AG09319 (cell line): ENCODE measurements around the gene KIAA1958.

Source experiments
- DNase-seq: peaks from one replicate; pipeline ENCODE4 v3.0.0-alpha.2; 2010; ENCODE audit warnings: low read depth; ENCODE audit errors: extremely low read depth
- TF ChIP-seq, protein P1 (sequence below): IDR thresholded peaks from 2 replicates; pipeline ENCODE4 v1.5.1; 2011; ENCODE audit warnings: low read depth, mild to moderate bottlenecking, inconsistent platforms, low read length, moderate library complexity

Gene KIAA1958

DNA sequence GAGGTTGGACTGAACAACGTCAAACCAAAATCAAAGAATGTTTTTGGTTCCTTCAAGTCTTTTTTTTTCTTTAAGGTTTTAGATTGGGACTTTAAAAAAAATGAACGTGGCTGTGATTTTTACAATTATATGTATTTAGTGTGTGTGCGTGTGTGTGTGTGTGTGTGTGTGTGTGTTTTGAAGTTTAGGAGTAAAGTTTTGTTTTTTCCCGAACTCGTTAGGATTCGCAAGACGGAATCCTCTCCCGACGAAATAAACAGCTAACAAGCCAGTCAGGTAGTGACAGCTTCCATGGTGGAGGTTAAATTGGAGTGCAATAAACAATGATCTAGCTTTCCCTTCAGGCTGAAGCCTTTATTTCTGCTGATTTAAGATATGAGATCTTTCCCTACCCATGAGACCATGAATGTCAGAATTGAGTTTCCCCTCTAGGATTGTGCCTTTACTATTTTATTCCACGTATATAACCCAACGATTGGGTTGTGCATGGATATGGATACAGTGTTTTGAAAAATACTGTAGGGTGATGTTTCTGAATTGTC is 1.2 kb downstream of the KIAA1958 start:
- TF ChIP-seq, protein P1, sequence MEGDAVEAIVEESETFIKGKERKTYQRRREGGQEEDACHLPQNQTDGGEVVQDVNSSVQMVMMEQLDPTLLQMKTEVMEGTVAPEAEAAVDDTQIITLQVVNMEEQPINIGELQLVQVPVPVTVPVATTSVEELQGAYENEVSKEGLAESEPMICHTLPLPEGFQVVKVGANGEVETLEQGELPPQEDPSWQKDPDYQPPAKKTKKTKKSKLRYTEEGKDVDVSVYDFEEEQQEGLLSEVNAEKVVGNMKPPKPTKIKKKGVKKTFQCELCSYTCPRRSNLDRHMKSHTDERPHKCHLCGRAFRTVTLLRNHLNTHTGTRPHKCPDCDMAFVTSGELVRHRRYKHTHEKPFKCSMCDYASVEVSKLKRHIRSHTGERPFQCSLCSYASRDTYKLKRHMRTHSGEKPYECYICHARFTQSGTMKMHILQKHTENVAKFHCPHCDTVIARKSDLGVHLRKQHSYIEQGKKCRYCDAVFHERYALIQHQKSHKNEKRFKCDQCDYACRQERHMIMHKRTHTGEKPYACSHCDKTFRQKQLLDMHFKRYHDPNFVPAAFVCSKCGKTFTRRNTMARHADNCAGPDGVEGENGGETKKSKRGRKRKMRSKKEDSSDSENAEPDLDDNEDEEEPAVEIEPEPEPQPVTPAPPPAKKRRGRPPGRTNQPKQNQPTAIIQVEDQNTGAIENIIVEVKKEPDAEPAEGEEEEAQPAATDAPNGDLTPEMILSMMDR, result no peak
- DNase-seq, result no peak

DNA sequence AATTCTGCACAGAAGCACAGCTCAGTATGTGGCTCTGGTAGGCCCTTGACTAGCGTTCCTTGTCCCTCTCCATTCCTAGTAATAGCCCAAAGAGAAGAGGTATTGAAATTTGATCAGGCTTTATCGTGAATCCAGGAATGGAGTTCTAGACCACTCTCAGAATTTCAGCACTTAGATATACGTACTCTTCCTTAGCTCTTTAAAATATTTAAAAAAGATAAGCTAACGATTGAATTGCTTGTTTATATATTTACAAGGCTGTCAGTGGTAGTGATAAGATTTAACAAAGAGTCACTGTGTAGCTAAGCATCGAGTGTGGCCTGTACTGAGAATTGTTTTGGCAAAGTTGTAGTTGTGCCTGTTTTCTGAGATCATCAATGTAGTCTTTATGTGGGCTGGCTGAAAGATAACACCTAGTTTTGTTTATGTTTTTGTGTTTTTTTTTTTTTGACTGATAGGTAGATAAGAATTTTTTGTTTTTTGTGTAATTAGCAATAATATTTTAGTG is 2.5 kb downstream of the KIAA1958 start:
- TF ChIP-seq, protein P1, result no peak
- no peak for DNase-seq

DNA sequence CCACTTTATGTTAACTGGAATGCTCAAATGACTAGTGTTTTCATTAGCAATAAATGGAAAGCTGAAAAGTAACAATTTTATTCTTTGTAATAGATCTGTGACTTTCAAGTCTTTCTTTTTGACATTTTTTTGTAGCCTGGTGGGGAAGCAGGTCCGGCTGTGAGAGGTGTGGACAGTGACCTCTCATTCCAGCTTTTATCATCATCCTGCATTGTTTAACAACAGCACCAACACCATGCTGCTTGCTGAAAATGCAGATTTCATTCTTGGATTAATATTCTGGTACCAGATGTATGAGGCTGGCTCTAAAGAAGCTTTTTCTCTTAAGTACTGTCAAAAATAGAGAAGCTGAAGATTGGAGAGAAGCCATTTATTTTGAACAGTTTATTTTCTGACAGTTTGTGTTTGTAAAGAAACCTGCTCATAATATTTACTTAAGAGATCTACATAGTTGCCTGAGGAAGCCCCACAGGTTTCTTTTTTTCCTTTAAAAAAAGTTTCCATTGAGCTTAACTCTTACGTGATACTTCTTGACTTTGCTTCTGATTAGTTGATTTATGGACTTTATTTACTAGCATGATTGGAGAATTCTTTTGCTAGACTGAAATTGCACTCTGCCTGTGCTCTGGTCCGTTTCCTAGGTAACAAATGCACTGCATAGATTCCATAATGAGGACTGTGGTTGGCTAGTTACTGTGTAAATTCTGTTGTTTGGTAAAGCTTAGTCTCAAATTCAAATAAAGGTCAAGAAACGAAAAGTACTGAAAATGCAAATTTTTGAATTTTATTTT is 3.4 kb downstream of the KIAA1958 start:
- no peak for DNase-seq
- TF ChIP-seq, protein P1, result no peak

DNA sequence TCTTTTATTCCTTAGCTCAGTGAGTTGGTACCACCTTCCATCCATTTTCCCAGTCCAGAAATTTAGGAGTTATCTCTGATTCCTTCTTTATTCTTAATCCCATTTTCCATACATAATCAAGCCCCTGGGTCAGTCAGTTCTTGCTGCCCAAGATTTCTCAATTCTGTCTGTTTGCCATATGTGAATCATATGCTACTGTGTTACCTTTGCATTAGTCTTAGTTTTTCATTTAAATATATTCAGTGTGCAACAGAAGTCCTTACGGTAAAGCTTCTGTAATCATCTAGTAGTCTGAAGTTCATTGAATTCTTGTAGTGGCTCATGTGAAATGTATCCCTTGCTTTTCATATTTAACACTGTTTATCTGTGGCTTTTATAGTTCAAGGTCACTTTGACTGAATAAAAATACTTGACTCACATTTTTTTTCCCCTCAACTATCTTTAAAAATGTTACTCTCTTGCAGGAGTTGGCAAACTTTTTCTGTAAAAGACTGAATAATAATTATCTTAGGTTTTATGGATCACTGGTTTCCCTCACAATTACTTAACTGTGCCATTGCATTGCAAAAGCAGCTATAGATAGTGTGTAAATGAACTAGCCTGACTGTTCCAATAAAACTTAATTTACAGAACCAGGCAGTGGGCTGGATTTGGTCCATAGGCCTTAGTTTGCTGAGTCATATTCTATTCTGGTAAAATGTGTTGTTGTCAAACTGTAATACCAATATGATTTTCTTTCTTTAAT is 6.9 kb downstream of the KIAA1958 start:
- TF ChIP-seq, protein P1, result no peak
- peak; percentile 90 for DNase-seq

DNA sequence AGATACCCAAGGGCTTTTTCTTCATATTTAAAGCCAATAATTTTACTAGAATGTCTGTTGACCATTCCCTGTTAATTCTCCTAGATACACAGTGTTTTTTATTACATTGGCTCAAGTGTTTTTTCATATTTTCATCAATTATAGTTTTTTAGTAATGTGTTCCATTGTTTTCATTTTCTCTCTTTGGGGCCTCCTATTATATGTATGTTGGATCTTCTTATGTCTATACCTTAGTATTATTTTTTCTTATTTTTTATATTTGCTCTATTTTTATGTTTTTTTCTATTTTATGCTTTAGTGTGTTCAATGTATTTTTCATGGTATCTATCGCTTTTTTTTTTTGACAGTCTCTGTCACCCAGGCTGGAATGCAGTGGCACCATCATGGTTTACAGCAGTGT is 7.5 kb downstream of the KIAA1958 start:
- DNase-seq, result no peak
- TF ChIP-seq, protein P1, result no peak

DNA sequence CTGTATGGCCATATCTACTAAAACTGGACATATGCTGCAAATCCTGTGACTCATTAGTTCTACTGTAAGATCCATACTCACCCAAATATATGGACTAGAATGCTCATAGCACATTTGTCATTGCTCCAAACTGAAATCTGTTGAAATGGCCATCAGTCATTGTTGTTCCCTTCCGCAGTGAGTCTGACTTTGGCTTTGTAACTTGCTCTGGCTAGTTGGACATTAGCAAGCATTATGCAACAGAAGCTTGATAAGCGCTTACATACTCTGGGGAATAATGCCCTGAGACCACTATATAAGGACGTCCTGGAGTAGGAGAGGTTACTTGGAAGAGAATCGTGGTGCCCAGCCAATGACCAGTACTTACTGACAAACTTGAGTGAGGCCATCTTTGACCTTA is 9.0 kb downstream of the KIAA1958 start:
- DNase-seq, result no peak
- TF ChIP-seq, protein P1, result no peak
